Measurements from ENCODE around the gene FAM114A1.

GRCh38 chr4:38948551-38948950 is 80.9 kb downstream of the FAM114A1 start:
- no peak for TF ChIP-seq POLR2A (IDR thresholded peaks at IDR 0.05; ENCODE audit: low read depth, low read length)
- no peak for TF ChIP-seq TAF1 (IDR thresholded peaks at IDR 0.05; ENCODE audit: low read depth, low read length)
- no peak for TF ChIP-seq POLR2AphosphoS5 (IDR thresholded peaks at IDR 0.05; ENCODE audit: low read depth, low read length)
- TF ChIP-seq SPI1 (IDR thresholded peaks at IDR 0.05; ENCODE audit: low read depth, low read length) = no peak

All from GM12891 (cell line).